ENCODE measurements around the gene FDXR.

DNA sequence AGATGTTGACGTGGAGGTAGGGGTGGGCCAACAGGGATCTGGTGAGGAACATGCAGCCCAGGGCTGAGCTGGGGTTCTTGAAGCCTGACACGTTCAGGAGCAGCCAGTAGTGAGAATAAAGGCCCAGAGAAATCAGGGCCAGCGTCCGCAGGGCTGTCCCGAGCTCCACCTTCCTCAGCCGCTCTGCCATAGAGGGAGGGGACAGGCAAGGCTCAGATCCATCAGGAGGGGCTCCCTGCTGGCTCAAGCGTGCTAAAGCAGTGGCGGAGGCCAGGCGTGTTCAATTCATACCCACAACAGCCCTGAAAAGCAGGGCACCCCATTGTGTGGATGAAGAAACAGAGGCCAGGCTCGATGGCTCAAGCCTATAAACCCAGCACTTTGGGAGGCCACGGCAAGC lies 8.3 kb upstream of the FDXR start:
- no peak for TF ChIP-seq EZH2 (IDR thresholded peaks at IDR 0.05)
- no peak for TF ChIP-seq POLR2AphosphoS5 (IDR thresholded peaks at IDR 0.05; ENCODE audit: borderline replicate concordance, low read depth, low read length)
- TF ChIP-seq FOXP2 (optimal IDR thresholded peaks at IDR 0.05; ENCODE audit: control extremely low read depth, extremely low read length, insufficient read depth), result no peak
